ENCODE data around the gene SLC13A5. TPM values are rescaled to one million over a fixed set of nuclear protein-coding genes. Genes with fewer than 3 reads are reported as not detected.
"Not testable (repeated sequence)": the region's sequence is repeated elsewhere in the genome, so short reads cannot be mapped to it uniquely, and the experiment has no call there.

SLC13A5 gene
- total RNA-seq, 1 donor from 2014 or later = 0.54 TPM

DNA sequence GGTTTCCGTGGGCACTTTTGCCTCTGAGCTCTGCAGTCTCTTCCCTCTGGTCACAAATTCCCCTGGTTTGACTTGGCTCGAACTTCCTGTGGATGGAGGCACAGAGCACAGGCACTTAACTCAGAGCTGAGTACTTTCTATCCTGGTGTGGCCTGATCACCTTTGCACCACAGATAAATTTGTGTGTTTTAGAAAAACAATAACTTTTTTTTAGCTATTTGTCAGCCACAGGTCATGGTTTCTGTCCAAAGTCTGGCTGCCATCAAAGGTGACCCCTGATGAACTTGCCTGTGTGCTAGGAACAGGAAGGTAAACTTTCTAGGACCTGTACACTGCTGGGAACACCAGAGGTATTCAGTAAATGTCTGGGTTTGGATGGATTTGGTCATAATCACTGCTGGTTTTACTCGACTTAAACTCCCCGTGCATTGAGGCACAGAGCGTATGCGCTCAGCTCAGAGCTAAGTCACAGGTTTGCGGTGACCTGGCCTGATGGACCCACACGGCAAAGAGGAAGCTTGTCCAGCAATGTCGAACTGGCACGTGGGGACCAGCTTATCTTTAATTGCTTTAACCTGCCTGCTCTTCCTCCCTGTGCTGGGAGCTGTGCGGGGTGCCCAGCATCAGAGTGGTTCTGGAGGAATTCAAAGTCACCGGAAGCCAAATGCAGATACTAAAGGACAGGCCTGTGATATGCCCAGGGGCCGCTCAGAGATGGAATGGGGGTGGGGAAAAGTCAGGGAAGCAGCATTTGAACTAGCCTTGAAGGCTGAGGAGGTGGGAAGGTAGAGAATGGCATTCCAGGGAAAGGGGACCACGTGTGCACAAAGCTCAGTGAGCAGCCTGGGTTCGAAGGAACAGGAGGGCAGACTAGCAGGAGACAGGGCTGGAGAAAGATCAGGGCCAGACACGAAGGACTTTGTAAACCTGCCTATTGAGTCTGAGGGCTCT, 12.9 kb downstream of the SLC13A5 start:
- TF ChIP-seq, protein P1, sequence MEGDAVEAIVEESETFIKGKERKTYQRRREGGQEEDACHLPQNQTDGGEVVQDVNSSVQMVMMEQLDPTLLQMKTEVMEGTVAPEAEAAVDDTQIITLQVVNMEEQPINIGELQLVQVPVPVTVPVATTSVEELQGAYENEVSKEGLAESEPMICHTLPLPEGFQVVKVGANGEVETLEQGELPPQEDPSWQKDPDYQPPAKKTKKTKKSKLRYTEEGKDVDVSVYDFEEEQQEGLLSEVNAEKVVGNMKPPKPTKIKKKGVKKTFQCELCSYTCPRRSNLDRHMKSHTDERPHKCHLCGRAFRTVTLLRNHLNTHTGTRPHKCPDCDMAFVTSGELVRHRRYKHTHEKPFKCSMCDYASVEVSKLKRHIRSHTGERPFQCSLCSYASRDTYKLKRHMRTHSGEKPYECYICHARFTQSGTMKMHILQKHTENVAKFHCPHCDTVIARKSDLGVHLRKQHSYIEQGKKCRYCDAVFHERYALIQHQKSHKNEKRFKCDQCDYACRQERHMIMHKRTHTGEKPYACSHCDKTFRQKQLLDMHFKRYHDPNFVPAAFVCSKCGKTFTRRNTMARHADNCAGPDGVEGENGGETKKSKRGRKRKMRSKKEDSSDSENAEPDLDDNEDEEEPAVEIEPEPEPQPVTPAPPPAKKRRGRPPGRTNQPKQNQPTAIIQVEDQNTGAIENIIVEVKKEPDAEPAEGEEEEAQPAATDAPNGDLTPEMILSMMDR (conservative IDR thresholded peaks at IDR 0.05) = no peak
- no peak overlapping the region for H3K4me3 Mint-ChIP-seq
- peaks cover 8% of the 10 kb centered on the region for H3K27me3 Mint-ChIP-seq (ENCODE audit: low read depth)
- no peaks in the 10 kb centered on the region for H3K36me3 Mint-ChIP-seq (ENCODE audit: low read depth)
- H3K4me1 Mint-ChIP-seq = no peaks in the 10 kb centered on the region
- DNase-seq (ENCODE audit: low read depth, low spot score) = no peak
- H3K27ac Mint-ChIP-seq (ENCODE audit: unreplicated experiment) = no peak overlapping the region
- H3K9me3 Mint-ChIP-seq = no peaks in the 10 kb centered on the region

DNA sequence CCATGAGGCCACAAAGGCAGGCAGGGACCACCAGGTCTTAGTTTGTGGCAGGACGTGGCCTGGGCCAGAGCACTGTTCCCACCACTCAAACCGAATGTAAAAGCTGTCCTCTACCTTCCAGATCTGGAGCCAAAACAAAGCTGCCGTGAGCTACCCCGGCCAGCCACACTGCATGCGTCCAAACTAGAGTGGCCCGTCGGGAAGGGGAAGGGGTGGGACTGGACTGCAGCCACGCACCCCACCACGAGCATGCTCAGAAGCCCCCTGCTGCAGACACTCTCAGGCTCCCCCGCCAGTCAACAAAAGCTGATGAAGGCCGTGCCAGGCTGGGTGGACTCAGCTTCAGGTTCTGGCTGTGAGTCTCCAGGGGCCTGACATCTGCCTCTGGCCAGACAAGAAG, 15.2 kb downstream of the SLC13A5 start:
- DNase-seq (ENCODE audit: low read depth, low spot score) = no peak
- TF ChIP-seq, protein P1 (conservative IDR thresholded peaks at IDR 0.05) = no peak
- H3K9me3 Mint-ChIP-seq = no peaks in the 10 kb centered on the region
- H3K27me3 Mint-ChIP-seq (ENCODE audit: low read depth) = peaks cover 16% of the 10 kb centered on the region
- no peaks in the 10 kb centered on the region for H3K4me1 Mint-ChIP-seq
- H3K27ac Mint-ChIP-seq (ENCODE audit: unreplicated experiment) = no peak overlapping the region
- no peaks in the 10 kb centered on the region for H3K36me3 Mint-ChIP-seq (ENCODE audit: low read depth)
- no peak overlapping the region for H3K4me3 Mint-ChIP-seq

DNA sequence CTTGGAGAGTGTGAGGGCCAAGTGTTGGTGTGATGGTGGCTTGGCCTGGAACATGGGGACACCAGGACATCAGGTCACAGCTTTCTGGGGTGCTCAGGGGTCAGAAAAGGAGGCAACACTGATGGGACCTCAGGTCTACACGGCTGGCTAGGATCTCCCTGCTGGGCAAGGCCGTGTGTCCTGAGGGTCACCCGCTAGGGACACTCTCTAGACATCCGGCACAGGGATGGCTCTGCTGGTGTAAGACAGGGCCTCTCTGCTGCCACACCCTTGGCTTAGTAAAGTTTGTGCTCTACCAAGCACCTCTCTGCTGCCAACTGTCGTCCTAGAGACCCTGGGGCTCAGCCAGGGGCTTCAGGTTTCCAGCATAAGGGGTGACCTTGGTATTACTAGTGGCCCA, 16.3 kb downstream of the SLC13A5 start:
- no peak for DNase-seq (ENCODE audit: low read depth, low spot score)
- Mint-ChIP-seq H3K9me3 (no peaks in the 10 kb centered on the region), H3K36me3 (ENCODE audit: low read depth) (no peaks in the 10 kb centered on the region), H3K27ac (ENCODE audit: unreplicated experiment) (no peak overlapping the region), H3K4me1 (no peaks in the 10 kb centered on the region), H3K27me3 (ENCODE audit: low read depth) (peaks cover 22% of the 10 kb centered on the region), H3K4me3 (no peak overlapping the region)
- TF ChIP-seq, protein P1 (conservative IDR thresholded peaks at IDR 0.05) = no peak

GRCh38 chr17:6695565-6695964, 17.6 kb downstream of the SLC13A5 start:
- no peak for DNase-seq (ENCODE audit: low read depth, low spot score)
- Mint-ChIP-seq H3K36me3 (ENCODE audit: low read depth) (no peaks in the 10 kb centered on the region), H3K27ac (ENCODE audit: unreplicated experiment) (no peak overlapping the region), H3K27me3 (ENCODE audit: low read depth) (peaks cover 32% of the 10 kb centered on the region), H3K4me1 (no peaks in the 10 kb centered on the region), H3K4me3 (no peak overlapping the region), H3K9me3 (no peaks in the 10 kb centered on the region)
- TF ChIP-seq, protein P1 (conservative IDR thresholded peaks at IDR 0.05) = no peak

GRCh38 chr17:6695051-6695450, 18.1 kb downstream of the SLC13A5 start:
- Mint-ChIP-seq H3K4me1 (no peaks in the 10 kb centered on the region), H3K27ac (ENCODE audit: unreplicated experiment) (no peak overlapping the region), H3K36me3 (ENCODE audit: low read depth) (no peaks in the 10 kb centered on the region), H3K9me3 (no peaks in the 10 kb centered on the region), H3K4me3 (no peak overlapping the region), H3K27me3 (ENCODE audit: low read depth) (peaks cover 32% of the 10 kb centered on the region)
- TF ChIP-seq, protein P1 (conservative IDR thresholded peaks at IDR 0.05) = no peak
- DNase-seq (ENCODE audit: low read depth, low spot score) = no peak

GRCh38 chr17:6691958-6692357, 21.2 kb downstream of the SLC13A5 start:
- not testable (repeated sequence) for H3K4me3 Mint-ChIP-seq; DNase-seq (ENCODE audit: low read depth, low spot score); H3K27ac Mint-ChIP-seq (ENCODE audit: unreplicated experiment); H3K4me1 Mint-ChIP-seq; H3K9me3 Mint-ChIP-seq; H3K36me3 Mint-ChIP-seq (ENCODE audit: low read depth)
- peaks cover 37% of the 10 kb centered on the region for H3K27me3 Mint-ChIP-seq (ENCODE audit: low read depth)
